Ishikawa (cell line): Measurements from ENCODE around the gene FXYD3.

ENCODE experiments used
- CREB1 ChIP-seq: IDR thresholded peaks from 2 replicates; pipeline ENCODE4 v1.6.1; 2012; ENCODE audit warnings: low read depth
- EGR1 ChIP-seq: IDR thresholded peaks from 2 replicates; pipeline ENCODE4 v1.6.1; 2012
- EP300 ChIP-seq: IDR thresholded peaks from 2 replicates; pipeline ENCODE4 v1.6.1; 2012; ENCODE audit warnings: borderline replicate concordance
- FOXM1 ChIP-seq: IDR thresholded peaks from 2 replicates; pipeline ENCODE4 v1.6.1; 2012; ENCODE audit warnings: low read depth, borderline replicate concordance
- MAX ChIP-seq: IDR thresholded peaks from 2 replicates; pipeline ENCODE4 v1.6.1; 2012
- NFIC ChIP-seq: IDR thresholded peaks from 2 replicates; pipeline ENCODE4 v1.6.1; 2012
- TCF12 ChIP-seq: IDR thresholded peaks from 2 replicates; pipeline ENCODE4 v1.6.1; 2012; ENCODE audit warnings: low read depth
- TEAD4 ChIP-seq: IDR thresholded peaks from 2 replicates; pipeline ENCODE4 v1.6.1; 2012
- TF ChIP-seq, protein P1 (sequence below): IDR thresholded peaks from 2 replicates; pipeline ENCODE4 v1.6.1; 2012
- TF ChIP-seq, protein P2 (sequence below): IDR thresholded peaks from 2 replicates; pipeline ENCODE4 v1.6.1; 2012; ENCODE audit warnings: low read depth, mild to moderate bottlenecking

GRCh38 chr19:35128398-35129057 is 12.9 kb downstream of the FXYD3 start:
- TF ChIP-seq, protein P1, sequence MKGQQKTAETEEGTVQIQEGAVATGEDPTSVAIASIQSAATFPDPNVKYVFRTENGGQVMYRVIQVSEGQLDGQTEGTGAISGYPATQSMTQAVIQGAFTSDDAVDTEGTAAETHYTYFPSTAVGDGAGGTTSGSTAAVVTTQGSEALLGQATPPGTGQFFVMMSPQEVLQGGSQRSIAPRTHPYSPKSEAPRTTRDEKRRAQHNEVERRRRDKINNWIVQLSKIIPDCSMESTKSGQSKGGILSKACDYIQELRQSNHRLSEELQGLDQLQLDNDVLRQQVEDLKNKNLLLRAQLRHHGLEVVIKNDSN: no peak
- TF ChIP-seq FOXM1 (no peak), NFIC (no peak), EGR1 (no peak), MAX (no peak), TEAD4 (no peak), TCF12 (no peak), CREB1 (no peak), EP300 (no peak)
- TF ChIP-seq, protein P2, sequence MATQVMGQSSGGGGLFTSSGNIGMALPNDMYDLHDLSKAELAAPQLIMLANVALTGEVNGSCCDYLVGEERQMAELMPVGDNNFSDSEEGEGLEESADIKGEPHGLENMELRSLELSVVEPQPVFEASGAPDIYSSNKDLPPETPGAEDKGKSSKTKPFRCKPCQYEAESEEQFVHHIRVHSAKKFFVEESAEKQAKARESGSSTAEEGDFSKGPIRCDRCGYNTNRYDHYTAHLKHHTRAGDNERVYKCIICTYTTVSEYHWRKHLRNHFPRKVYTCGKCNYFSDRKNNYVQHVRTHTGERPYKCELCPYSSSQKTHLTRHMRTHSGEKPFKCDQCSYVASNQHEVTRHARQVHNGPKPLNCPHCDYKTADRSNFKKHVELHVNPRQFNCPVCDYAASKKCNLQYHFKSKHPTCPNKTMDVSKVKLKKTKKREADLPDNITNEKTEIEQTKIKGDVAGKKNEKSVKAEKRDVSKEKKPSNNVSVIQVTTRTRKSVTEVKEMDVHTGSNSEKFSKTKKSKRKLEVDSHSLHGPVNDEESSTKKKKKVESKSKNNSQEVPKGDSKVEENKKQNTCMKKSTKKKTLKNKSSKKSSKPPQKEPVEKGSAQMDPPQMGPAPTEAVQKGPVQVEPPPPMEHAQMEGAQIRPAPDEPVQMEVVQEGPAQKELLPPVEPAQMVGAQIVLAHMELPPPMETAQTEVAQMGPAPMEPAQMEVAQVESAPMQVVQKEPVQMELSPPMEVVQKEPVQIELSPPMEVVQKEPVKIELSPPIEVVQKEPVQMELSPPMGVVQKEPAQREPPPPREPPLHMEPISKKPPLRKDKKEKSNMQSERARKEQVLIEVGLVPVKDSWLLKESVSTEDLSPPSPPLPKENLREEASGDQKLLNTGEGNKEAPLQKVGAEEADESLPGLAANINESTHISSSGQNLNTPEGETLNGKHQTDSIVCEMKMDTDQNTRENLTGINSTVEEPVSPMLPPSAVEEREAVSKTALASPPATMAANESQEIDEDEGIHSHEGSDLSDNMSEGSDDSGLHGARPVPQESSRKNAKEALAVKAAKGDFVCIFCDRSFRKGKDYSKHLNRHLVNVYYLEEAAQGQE: no peak
